Muscle of arm (tissue), 12 donors: Measurements from ENCODE around the gene NFATC1. TPM values are rescaled to one million over a fixed set of nuclear protein-coding genes. Genes with fewer than 3 reads are reported as not detected.
"Not testable (repeated sequence)": the region's sequence is repeated elsewhere in the genome, so short reads cannot be mapped to it uniquely, and the experiment has no call there.

Experiments
- DNase-seq: peaks from one replicate; pipeline ENCODE4 v3.0.0-alpha.2; 2013
- polyA plus RNA-seq, 12 donors: library from polyadenylated mRNA; unstranded; fragments of 120-200 nt; gene quantifications; one replicate each; pipeline ENCODE4 v1.2.1, GENCODE V29; 2013; ENCODE audit not compliant: insufficient read length in 12 of 12

NFATC1 gene
- polyA plus RNA-seq, 12 donors: 10.7 to 24.6 (median 13.5) TPM; not detected in 1

- no peak for DNase-seq
These were observed 76.4 kb downstream of the NFATC1 start for GRCh38 chr18:79472176-79472575.

GRCh38 chr18:79472946-79473345 is 77.2 kb downstream of the NFATC1 start:
- DNase-seq: no peak

- no peak for DNase-seq
These were observed 80.5 kb downstream of the NFATC1 start for GRCh38 chr18:79476031-79476917.

GRCh38 chr18:79476918-79477571 is 81.3 kb downstream of the NFATC1 start:
- no peak for DNase-seq

- no peak for DNase-seq
These were observed 82.2 kb downstream of the NFATC1 start for GRCh38 chr18:79477711-79478483.

- DNase-seq: no peak
These were observed 82.9 kb downstream of the NFATC1 start for GRCh38 chr18:79478484-79479115.

- no peak for DNase-seq
These were observed 83.5 kb downstream of the NFATC1 start for GRCh38 chr18:79479116-79479760.

- DNase-seq: no peak
These were observed 84.0 kb downstream of the NFATC1 start for GRCh38 chr18:79479761-79480161.

- no peak for DNase-seq
These were observed 84.7 kb downstream of the NFATC1 start for GRCh38 chr18:79480171-79481045.

- no peak for DNase-seq
These were observed 85.5 kb downstream of the NFATC1 start for GRCh38 chr18:79481046-79481790.

- not testable (repeated sequence) for DNase-seq
These were observed 87.7 kb downstream of the NFATC1 start for GRCh38 chr18:79483393-79483792.

- DNase-seq: no peak
These were observed 88.3 kb downstream of the NFATC1 start for GRCh38 chr18:79483971-79484491.

- DNase-seq: peak; percentile 59
These were observed 89.2 kb downstream of the NFATC1 start for GRCh38 chr18:79484661-79485621.

- peak; percentile 65 for DNase-seq
These were observed 90.1 kb downstream of the NFATC1 start for GRCh38 chr18:79485788-79486355.

- DNase-seq: no peak
These were observed 90.8 kb downstream of the NFATC1 start for GRCh38 chr18:79486356-79487182.

GRCh38 chr18:79487183-79487800 is 91.6 kb downstream of the NFATC1 start:
- DNase-seq: no peak
